Measurements from ENCODE around the gene OR7G1.

DNA sequence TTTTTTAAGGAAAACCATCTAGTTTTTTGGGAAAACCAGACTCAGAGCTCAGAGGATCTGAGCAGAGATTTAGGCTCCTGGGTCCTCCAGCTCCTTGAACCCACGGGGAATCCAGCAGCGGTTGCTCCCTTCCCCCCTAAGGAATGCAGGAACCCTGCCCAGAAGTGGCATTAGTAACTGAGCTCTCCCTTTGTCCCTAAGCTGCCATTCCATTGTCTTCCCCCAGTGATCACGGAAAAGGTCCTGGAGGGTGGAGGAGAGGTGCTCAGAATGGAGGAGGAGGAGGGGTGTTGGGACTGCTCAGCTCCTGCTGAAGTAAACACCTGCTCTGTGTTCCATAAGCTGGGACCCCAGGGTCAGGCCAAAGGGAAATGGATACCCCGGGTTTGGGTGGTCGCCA lies 45.5 kb downstream of the OR7G1 start:
- TF ChIP-seq, protein P1, sequence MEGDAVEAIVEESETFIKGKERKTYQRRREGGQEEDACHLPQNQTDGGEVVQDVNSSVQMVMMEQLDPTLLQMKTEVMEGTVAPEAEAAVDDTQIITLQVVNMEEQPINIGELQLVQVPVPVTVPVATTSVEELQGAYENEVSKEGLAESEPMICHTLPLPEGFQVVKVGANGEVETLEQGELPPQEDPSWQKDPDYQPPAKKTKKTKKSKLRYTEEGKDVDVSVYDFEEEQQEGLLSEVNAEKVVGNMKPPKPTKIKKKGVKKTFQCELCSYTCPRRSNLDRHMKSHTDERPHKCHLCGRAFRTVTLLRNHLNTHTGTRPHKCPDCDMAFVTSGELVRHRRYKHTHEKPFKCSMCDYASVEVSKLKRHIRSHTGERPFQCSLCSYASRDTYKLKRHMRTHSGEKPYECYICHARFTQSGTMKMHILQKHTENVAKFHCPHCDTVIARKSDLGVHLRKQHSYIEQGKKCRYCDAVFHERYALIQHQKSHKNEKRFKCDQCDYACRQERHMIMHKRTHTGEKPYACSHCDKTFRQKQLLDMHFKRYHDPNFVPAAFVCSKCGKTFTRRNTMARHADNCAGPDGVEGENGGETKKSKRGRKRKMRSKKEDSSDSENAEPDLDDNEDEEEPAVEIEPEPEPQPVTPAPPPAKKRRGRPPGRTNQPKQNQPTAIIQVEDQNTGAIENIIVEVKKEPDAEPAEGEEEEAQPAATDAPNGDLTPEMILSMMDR (IDR thresholded peaks at IDR 0.05; ENCODE audit: extremely low read depth in 1 of 2, insufficient read depth in 1 of 2, low read depth in 1 of 2, low read length in 2 of 2) = no peak
- TF ChIP-seq POLR2AphosphoS5 (IDR thresholded peaks at IDR 0.05; ENCODE audit: insufficient read depth, low read depth, low read length) (no peak), POLR2A (IDR thresholded peaks at IDR 0.05; ENCODE audit: low read depth, low read length) (no peak)
